Glutamatergic neuron (in vitro differentiated cells): ENCODE results near the gene CLEC6A. TPM values are rescaled to one million over a fixed set of nuclear protein-coding genes. Genes with fewer than 3 reads are reported as not detected.

Experiments used
- DNase-seq: peaks from one replicate; pipeline ENCODE4 v3.0.0; 2022
- H3K27ac Mint-ChIP-seq: one replicate; pipeline ENCODE4 v1.8.0; 2020; ENCODE audit warnings: mild to moderate bottlenecking, mixed read lengths, inconsistent platforms; ENCODE audit not compliant: unreplicated experiment
- H3K27me3 Mint-ChIP-seq: one replicate; pipeline ENCODE4 v1.8.0; 2020; ENCODE audit warnings: mild to moderate bottlenecking, moderate library complexity, mixed read lengths, inconsistent platforms; ENCODE audit not compliant: unreplicated experiment
- H3K36me3 Mint-ChIP-seq: one replicate; pipeline ENCODE4 v1.8.0; 2020; ENCODE audit warnings: mild to moderate bottlenecking, mixed read lengths, inconsistent platforms; ENCODE audit not compliant: unreplicated experiment
- H3K4me1 Mint-ChIP-seq: one replicate; pipeline ENCODE4 v1.8.0; 2020; ENCODE audit warnings: mild to moderate bottlenecking, low read depth, mixed read lengths, inconsistent platforms; ENCODE audit not compliant: unreplicated experiment
- H3K4me3 Mint-ChIP-seq: one replicate; pipeline ENCODE4 v1.8.0; 2020; ENCODE audit warnings: mild to moderate bottlenecking, mixed read lengths, inconsistent platforms; ENCODE audit not compliant: unreplicated experiment
- H3K9me3 Mint-ChIP-seq: one replicate; pipeline ENCODE4 v1.8.0; 2020; ENCODE audit warnings: mild to moderate bottlenecking, moderate library complexity, mixed read lengths, inconsistent platforms; ENCODE audit not compliant: unreplicated experiment
- total RNA-seq: library from RNA; stranded (reverse); fragmentation: NEBNext Ultra II Directional; extraction: Animal tissue kit (Norgen Biotek cat#: 25700); gene quantifications from one replicate; pipeline ENCODE4 v1.2.1, GENCODE V29; 2021; ENCODE audit not compliant: unreplicated experiment
- TF ChIP-seq, protein P1 (sequence below): fragments of 200-600 bp; sonication (generic); IDR thresholded peaks from one replicate; pipeline ENCODE4 v1.5.0; 2021; ENCODE audit not compliant: partially characterized antibody, unreplicated experiment

CLEC6A gene
- total RNA-seq, 1 donor from 2014 or later: not detected

DNA sequence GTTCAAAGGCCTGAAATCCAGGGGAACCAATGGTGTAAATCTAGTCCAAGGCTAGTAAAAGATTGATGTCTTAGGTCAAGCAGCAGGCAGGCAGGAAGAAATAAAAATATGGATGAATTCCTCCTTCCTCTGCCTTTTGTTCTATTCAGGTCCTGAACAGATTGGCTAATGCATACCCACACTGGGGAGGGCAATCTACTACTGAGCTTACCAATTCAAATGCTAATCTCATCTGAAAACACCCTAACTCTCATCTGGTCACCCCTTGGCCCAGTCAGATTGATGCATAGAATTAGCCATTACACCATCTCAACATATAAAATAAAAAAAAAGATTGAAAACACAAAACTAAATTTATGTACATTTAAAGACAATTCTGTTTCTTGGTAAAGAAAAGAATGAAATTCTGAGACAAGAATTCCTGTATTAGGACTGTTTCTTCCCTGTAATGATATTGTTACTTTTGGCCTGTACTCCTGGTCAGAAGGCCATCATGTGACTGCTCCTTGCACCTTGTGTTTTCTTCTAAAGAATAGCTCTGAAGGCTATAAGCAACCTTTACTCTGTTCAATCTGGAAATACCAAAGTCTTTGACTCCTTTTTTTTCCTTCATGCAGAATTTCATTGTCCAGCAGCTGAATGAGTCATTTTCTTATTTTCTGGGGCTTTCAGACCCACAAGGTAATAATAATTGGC lies 19.9 kb downstream of the CLEC6A start:
- no peak overlapping the region for H3K27ac Mint-ChIP-seq
- H3K9me3 Mint-ChIP-seq: no peaks in the 10 kb centered on the region
- TF ChIP-seq, protein P1, sequence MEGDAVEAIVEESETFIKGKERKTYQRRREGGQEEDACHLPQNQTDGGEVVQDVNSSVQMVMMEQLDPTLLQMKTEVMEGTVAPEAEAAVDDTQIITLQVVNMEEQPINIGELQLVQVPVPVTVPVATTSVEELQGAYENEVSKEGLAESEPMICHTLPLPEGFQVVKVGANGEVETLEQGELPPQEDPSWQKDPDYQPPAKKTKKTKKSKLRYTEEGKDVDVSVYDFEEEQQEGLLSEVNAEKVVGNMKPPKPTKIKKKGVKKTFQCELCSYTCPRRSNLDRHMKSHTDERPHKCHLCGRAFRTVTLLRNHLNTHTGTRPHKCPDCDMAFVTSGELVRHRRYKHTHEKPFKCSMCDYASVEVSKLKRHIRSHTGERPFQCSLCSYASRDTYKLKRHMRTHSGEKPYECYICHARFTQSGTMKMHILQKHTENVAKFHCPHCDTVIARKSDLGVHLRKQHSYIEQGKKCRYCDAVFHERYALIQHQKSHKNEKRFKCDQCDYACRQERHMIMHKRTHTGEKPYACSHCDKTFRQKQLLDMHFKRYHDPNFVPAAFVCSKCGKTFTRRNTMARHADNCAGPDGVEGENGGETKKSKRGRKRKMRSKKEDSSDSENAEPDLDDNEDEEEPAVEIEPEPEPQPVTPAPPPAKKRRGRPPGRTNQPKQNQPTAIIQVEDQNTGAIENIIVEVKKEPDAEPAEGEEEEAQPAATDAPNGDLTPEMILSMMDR: no peak
- DNase-seq: no peak
- H3K36me3 Mint-ChIP-seq: no peaks in the 10 kb centered on the region
- H3K4me3 Mint-ChIP-seq: no peak overlapping the region
- peaks cover 2% of the 10 kb centered on the region for H3K4me1 Mint-ChIP-seq
- no peaks in the 10 kb centered on the region for H3K27me3 Mint-ChIP-seq

DNA sequence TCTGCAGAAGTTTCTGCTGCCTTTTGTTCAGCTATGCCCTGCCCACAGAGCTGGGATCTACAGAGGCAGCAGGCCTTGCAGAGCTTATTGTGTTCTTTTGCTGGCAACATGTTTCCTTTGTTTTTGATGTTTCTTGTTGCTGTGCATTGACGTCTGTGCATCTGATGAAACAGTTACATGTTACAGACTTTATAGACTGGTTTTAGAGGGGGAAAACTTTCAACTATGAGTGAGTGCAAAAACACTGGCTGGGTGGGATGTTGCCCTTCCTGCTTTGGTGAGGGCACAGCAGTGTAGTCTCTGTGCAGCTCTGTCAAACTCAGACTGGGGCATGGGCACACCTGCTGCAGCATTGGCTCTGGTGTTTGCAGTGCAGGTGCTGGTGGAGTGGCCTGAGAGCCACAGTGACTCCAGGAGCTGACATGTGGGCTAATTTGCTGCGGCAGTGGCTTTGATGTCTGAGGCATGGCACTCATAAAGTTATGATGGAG lies 26.9 kb downstream of the CLEC6A start:
- no peaks in the 10 kb centered on the region for H3K4me1 Mint-ChIP-seq
- H3K27me3 Mint-ChIP-seq: peaks cover 2% of the 10 kb centered on the region
- DNase-seq: no peak
- TF ChIP-seq, protein P1: no peak
- no peaks in the 10 kb centered on the region for H3K9me3 Mint-ChIP-seq
- H3K36me3 Mint-ChIP-seq: peaks cover 6% of the 10 kb centered on the region
- no peak overlapping the region for H3K27ac Mint-ChIP-seq
- H3K4me3 Mint-ChIP-seq: no peak overlapping the region

DNA sequence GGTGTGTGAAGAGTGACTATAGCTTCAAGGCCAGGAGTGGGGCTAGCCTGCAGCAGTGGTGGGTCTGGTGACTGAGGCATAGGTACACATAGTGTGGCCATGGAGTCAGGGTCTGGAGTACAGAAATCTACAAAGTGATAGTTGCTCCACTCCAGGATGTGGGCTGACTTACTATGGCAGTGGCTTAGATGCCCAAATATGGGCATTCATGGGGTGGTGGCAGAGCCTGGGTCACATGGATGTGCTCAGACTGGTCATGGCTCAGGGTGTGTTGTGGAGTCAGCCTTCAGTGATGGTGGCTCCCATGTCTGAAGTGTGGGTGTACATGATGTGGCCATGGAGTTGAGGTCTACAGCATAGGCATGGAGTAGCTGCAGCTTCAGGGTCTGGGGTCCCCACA lies 27.3 kb downstream of the CLEC6A start:
- Mint-ChIP-seq H3K27me3 (peaks cover 2% of the 10 kb centered on the region), H3K27ac (no peak overlapping the region), H3K36me3 (peaks cover 6% of the 10 kb centered on the region), H3K9me3 (no peaks in the 10 kb centered on the region), H3K4me3 (no peak overlapping the region), H3K4me1 (no peaks in the 10 kb centered on the region)
- no peak for DNase-seq
- TF ChIP-seq, protein P1: no peak

DNA sequence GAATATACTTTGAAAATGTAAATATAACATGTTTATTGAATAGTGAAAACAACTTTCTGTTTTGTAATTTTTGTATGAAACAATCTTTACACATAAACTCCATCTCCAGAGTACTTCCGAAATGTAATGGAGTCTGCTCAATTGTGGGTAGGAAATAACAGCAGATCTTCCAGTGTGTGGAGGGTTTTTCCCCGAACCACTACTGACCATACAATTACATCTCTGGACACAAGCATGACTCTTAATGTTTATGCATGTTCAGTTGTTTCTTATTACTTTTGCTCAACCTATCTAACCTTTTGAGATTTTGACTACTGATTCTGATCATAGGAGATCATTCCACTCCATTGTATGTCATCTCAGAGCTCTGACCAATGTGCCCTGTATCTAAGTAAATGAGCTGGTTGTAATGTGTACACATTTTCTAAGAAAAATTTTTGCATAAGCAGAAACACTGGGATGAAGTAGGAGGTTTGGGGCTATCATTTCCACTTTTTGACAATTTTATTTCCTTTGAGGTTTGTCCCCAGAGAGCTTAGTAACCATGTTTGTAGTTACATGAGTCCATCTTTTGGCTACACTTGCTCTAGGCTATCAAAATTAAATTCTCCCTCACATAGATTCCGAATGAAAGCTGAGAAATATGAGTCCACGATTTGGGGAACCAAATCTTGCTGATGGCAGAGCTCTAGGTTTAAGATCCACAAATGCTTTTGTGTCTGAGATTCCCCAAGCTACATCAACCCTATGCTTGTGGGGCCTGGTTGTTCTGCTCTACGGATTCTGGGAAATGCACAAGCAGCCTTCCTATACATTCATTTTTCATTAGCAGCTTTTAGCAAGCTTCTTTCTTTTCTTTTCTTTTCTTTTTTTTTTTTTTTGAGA lies 36.1 kb downstream of the CLEC6A start:
- H3K9me3 Mint-ChIP-seq: peaks cover 2% of the 10 kb centered on the region
- no peaks in the 10 kb centered on the region for H3K36me3 Mint-ChIP-seq
- no peak overlapping the region for H3K27ac Mint-ChIP-seq
- TF ChIP-seq, protein P1: no peak
- DNase-seq: no peak
- no peaks in the 10 kb centered on the region for H3K27me3 Mint-ChIP-seq
- H3K4me3 Mint-ChIP-seq: no peak overlapping the region
- peaks cover 9% of the 10 kb centered on the region for H3K4me1 Mint-ChIP-seq
